Astrocyte of the spinal cord (primary cell): Measurements from ENCODE around the gene PHTF2.

Experiments used
- DNase-seq: peaks from one replicate; pipeline ENCODE4 v3.0.0; 2011; ENCODE audit warnings: low read depth, low spot score
- H3K4me3 ChIP-seq: 2 replicates; pipeline ENCODE4 v1.5.1; 2011; ENCODE audit warnings: low read depth, mild to moderate bottlenecking, low read length, moderate library complexity
- in situ Hi-C: cut with HindIII; loops from 2 replicates; pipeline ENCODE4 v1.10.0; 2017; ENCODE audit warnings: low sequenced_read_pairs
- TF ChIP-seq, protein P1 (sequence below): IDR thresholded peaks from 2 replicates; pipeline ENCODE4 v1.5.1; 2012; ENCODE audit warnings: low read depth, mild to moderate bottlenecking, low read length, inconsistent platforms

PHTF2 gene

DNA sequence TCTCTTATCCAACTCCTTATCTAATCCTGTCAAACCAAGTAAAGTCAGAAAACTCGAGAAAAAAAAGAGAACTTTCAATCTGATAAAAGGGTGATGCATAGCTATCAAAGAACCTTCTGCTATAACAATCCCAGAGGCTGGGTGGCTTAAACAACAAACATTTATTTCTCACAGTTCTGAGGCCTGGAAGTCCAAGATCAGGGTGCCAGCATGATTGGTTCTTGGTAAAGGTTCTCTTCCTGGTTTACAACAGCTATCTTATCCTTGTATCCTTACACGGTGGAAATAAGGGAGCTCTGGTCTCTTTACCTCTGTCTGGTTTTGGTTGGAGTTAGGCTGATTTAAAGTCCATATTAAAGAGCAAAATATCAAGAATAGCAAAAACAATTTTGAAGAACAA, 131.9 kb downstream of the PHTF2 start:
- DNase-seq: no peak
- in situ Hi-C loops: no loop called here
- no peak overlapping the region for H3K4me3 ChIP-seq
- TF ChIP-seq, protein P1, sequence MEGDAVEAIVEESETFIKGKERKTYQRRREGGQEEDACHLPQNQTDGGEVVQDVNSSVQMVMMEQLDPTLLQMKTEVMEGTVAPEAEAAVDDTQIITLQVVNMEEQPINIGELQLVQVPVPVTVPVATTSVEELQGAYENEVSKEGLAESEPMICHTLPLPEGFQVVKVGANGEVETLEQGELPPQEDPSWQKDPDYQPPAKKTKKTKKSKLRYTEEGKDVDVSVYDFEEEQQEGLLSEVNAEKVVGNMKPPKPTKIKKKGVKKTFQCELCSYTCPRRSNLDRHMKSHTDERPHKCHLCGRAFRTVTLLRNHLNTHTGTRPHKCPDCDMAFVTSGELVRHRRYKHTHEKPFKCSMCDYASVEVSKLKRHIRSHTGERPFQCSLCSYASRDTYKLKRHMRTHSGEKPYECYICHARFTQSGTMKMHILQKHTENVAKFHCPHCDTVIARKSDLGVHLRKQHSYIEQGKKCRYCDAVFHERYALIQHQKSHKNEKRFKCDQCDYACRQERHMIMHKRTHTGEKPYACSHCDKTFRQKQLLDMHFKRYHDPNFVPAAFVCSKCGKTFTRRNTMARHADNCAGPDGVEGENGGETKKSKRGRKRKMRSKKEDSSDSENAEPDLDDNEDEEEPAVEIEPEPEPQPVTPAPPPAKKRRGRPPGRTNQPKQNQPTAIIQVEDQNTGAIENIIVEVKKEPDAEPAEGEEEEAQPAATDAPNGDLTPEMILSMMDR: no peak

DNA sequence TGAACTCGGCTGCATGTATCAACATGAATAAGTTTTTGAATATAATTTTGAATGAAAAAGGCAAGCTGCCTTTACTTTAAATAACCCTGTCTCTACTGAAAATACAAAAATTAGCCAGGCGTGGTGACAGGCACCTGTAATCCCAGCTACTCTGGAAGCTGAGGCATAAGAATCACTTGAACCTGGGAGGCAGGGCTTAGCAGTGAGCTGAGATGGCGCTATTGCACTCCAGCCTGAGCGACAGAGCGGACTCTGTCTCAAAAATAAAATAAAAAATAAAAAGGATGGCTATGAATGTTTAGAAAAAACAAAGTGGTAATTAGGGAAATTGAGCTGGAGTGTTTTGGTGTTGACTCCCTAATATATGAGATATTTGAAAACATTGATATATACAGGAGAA, 133.3 kb downstream of the PHTF2 start:
- in situ Hi-C loops: no loop called here
- TF ChIP-seq, protein P1: no peak

DNA sequence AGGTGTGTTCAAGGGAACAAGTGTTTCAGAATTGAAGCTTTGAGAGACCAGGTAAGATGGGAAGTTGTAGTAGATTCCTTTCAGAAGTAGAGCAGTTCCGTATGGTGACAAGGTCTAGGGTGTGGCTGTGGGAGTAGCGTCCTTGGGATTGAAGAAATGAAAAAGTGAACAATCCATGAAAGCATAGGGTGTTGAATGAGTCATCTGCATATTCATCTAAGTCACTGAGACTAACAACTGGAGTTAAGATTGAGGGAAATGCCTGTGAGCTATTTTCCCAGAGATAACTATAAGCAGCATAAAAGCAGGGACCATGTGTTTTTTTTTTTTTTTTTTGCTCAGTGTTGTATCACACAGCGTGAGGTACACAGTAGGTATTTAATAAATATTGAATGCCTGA, 134.8 kb downstream of the PHTF2 start:
- no peak overlapping the region for H3K4me3 ChIP-seq
- in situ Hi-C loops: no loop called here
- peak; percentile 27 for DNase-seq
- TF ChIP-seq, protein P1: no peak

More for the DNA sequence above, 133.3 kb downstream of the PHTF2 start:
- no peak for DNase-seq
- no peak overlapping the region for H3K4me3 ChIP-seq

DNA sequence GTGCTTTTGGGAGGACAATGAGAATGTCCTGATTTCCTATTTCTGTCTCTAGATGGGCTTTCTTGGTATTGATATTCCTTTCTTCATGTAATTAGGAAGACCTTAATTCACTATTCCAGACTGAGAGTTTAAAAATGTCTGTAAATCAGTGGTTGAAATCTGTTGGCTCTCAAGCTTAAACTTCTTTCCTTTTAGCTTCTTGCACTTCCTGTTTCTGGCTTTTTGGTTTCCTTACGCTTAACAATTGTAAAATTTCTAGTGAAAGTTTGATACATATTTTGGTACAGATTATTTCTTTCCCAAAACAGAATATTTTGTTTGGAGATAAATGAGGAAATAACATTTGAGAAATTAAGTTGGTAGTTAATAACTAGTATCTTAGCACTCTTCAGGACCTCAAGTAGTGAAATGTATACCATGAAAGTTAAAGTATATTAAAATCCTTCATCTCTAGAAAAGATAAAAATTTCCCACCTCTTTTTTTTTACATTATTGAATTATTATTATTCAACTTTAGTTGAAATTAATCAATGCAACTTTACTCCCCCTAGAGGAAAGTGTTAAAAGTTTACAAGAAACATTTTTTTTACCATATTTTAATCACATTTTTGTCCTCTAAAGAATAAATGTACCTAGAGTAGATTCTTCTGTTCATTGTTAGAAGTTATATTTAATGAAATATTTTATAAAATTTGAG, 137.2 kb downstream of the PHTF2 start:
- DNase-seq: no peak
- in situ Hi-C loops: no loop called here
- TF ChIP-seq, protein P1: no peak
- H3K4me3 ChIP-seq: no peak overlapping the region

DNA sequence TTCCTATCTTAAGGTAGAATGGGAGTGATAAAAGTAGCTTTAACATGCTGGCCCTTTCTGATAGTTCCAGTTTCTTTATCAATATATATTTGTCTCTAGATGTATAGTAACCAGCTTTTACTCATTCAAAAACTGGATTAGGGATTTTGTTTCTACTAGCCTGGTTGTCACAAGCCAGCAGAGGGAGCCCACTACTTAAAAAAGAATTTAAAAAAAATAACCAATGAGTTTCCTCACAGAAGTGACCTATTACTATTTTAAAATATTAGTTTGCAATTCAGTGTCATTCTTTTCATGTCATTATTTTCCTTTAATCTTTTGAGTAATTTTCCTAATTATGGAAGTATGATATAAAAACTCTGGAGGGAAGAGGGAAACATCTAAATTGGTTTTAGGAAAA, 142.1 kb downstream of the PHTF2 start:
- DNase-seq: peak; percentile 47
- H3K4me3 ChIP-seq: no peak overlapping the region
- TF ChIP-seq, protein P1: peak; percentile 75
- in situ Hi-C loops: no loop called here

- DNase-seq: no peak
- in situ Hi-C loops: no loop called here
- H3K4me3 ChIP-seq: no peak overlapping the region
- TF ChIP-seq, protein P1: no peak
Measured at GRCh38 chr7:77942431-77942830, 143.9 kb downstream of the PHTF2 start.
